Esophagus squamous epithelium (tissue), 4 donors: ENCODE results near the gene TLR4.

ENCODE experiments used
- POLR2A ChIP-seq, 4 donors: fragments of 450-650 bp; IDR thresholded peaks; one replicate each; pipeline ENCODE4 v1.6.1; 2017; ENCODE audit warnings: antibody characterized with exemption in 4 of 4, mild to moderate bottlenecking in 4 of 4, moderate library complexity in 3 of 4
- TF ChIP-seq, protein P1 (sequence below), 6 experiments: fragments of 450-650 bp in 4 of 6; fragments of 200-600 bp in 2 of 6; sonication (generic) in 2 of 6; IDR thresholded peaks; one replicate each; pipeline ENCODE4 v1.5.1; 2016 to 2019; ENCODE audit warnings: antibody characterized with exemption in 6 of 6, mild to moderate bottlenecking in 4 of 6, moderate library complexity in 4 of 6

DNA sequence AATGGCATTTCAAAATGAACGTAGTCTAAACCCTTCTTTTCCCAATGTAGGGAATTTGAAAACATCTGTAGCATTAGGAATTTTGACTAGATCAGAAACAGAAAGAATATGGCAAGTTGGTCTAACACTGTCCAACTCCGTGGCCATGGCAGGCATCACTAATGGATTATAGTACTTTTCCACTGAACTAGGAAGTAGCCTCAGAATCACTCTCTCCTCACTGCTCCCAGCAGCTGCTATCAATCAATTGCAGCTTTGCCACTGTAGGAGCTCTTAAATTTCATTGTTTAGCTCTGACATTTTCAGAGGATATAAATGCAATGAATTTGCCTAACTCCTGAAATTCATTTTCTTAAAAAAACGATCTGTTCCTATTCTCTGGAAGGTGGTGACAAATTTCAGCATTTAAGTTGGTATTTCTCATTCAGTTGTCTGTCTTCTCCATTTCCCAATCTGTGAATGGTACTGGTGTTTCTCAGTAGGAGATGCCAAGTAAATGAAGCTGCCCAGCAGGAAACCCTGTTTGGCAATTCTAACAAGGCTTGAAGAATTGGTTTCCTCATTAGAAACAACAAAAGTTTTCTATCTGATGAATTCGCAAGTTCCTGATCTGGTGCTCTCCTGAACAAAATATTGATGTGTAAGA lies 64.7 kb downstream of the TLR4 start:
- TF ChIP-seq, protein P1, sequence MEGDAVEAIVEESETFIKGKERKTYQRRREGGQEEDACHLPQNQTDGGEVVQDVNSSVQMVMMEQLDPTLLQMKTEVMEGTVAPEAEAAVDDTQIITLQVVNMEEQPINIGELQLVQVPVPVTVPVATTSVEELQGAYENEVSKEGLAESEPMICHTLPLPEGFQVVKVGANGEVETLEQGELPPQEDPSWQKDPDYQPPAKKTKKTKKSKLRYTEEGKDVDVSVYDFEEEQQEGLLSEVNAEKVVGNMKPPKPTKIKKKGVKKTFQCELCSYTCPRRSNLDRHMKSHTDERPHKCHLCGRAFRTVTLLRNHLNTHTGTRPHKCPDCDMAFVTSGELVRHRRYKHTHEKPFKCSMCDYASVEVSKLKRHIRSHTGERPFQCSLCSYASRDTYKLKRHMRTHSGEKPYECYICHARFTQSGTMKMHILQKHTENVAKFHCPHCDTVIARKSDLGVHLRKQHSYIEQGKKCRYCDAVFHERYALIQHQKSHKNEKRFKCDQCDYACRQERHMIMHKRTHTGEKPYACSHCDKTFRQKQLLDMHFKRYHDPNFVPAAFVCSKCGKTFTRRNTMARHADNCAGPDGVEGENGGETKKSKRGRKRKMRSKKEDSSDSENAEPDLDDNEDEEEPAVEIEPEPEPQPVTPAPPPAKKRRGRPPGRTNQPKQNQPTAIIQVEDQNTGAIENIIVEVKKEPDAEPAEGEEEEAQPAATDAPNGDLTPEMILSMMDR (IDR thresholded peaks at IDR 0.05) = no peak
- TF ChIP-seq POLR2A (IDR thresholded peaks at IDR 0.05) = no peak
